Measurements from ENCODE around the gene HCRTR2.

DNA sequence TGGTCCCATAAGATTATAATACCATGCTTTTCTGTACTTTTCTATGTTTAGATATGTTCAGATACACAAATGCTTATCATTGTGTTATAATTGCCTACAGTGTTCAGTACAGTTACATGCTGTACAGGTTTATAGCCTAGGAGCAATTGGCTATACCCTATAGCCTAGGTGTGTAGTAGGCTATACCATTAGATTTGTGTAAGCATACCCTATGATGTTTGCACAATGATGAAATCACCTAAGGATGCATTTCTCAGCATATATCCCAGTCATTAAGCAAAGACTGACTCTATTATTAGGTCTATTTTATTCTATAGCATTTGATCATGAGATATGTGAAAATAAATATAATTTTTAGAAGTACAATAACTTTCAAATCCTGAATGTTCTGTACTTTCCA lies 36.6 kb downstream of the HCRTR2 start:
- TF ChIP-seq EZH2 (IDR thresholded peaks at IDR 0.05) (no peak), POLR2AphosphoS5 (IDR thresholded peaks at IDR 0.05; ENCODE audit: borderline replicate concordance, low read depth, low read length) (no peak)
